Mucosa of stomach (tissue), 1 donor: Measurements from ENCODE around the gene NCKAP5.

ENCODE experiments used
- H3K27me3 ChIP-seq: one replicate; pipeline ENCODE4 v1.7.0; 2013; ENCODE audit warnings: mild to moderate bottlenecking, low read length; ENCODE audit not compliant: control insufficient read depth, insufficient read depth
- H3K36me3 ChIP-seq: one replicate; pipeline ENCODE4 v1.7.0; 2013; ENCODE audit warnings: low read length; ENCODE audit not compliant: control insufficient read depth, insufficient read depth
- H3K4me1 ChIP-seq: one replicate; pipeline ENCODE4 v1.7.0; 2013; ENCODE audit warnings: mild to moderate bottlenecking, low read length; ENCODE audit not compliant: control insufficient read depth, insufficient read depth
- H3K4me3 ChIP-seq: one replicate; pipeline ENCODE4 v1.7.0; 2013; ENCODE audit warnings: low read length
- H3K9ac ChIP-seq: one replicate; pipeline ENCODE4 v1.7.0; 2013; ENCODE audit warnings: mild to moderate bottlenecking, low read length, moderate library complexity
- H3K9me3 ChIP-seq: one replicate; pipeline ENCODE4 v1.7.0; 2013; ENCODE audit warnings: mild to moderate bottlenecking, low read length, moderate library complexity; ENCODE audit not compliant: control insufficient read depth
- donor health status: Pancreatic carcinoma.

Gene NCKAP5

DNA sequence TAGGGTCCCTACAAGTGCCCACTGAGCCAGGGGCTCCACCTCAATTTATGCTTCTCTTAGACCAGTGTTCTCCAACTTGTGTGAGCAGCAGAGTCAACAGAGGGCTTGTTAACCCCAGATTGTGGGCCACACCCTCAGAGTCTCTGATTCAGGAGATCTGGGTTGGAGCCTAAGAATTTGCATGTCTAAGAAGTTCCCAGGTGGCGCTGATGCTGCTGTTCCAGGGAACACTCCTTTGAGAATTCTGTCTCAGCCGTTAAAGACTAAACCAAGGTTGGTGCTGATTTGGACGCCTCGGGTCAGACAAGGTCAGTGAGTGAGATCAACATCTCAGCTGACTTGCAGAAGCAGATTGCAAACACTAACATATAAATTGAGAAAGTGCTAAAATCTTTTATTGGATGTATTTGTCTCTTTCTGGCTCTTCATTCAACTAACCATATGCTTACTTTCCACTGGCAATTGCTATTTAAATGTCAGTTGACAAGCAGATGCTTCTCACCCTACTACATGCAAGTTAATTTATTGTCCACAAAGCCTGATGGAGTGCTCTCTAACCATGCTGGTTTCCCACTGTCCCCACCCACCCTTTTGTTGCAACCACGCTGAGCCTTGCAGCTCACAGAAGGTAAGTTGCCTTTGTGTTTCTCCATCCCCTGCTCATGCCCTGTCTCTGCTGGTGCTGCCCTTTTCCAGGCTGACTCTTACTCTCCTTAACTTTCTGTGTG is 929.8 kb downstream of the NCKAP5 start:
- H3K36me3 ChIP-seq, result no peaks in the 10 kb centered on the region
- no peak overlapping the region for H3K9ac ChIP-seq
- no peaks in the 10 kb centered on the region for H3K9me3 ChIP-seq

DNA sequence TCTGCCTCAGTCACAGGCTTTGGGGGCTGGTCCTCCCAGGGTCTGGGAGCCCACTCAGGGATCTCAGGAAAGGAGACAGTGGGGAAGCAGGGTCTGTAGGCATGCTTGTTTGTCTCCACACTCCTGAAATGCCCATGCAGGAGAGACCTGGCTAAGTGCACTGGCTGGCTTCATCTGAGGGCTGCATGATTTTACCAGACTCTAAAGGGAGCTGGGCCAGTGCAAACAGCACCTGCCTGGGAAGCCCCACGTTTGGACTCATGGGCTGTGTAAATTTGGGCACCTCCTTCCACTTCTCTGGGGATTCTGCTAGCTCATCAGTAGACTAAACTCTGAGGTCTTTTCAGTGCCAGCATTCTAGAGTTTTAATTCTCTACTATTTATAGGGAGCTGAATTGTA is 931.9 kb downstream of the NCKAP5 start:
- Histone ChIP-seq H3K9me3 (no peaks in the 10 kb centered on the region), H3K9ac (no peak overlapping the region), H3K4me1 (peaks cover 10% of the 10 kb centered on the region), H3K36me3 (no peaks in the 10 kb centered on the region), H3K4me3 (no peak overlapping the region), H3K27me3 (no peaks in the 10 kb centered on the region)

More for the DNA sequence above, 929.8 kb downstream of the NCKAP5 start:
- no peak overlapping the region for H3K4me3 ChIP-seq
- H3K4me1 ChIP-seq, result peaks cover 3% of the 10 kb centered on the region
- H3K27me3 ChIP-seq, result no peaks in the 10 kb centered on the region

DNA sequence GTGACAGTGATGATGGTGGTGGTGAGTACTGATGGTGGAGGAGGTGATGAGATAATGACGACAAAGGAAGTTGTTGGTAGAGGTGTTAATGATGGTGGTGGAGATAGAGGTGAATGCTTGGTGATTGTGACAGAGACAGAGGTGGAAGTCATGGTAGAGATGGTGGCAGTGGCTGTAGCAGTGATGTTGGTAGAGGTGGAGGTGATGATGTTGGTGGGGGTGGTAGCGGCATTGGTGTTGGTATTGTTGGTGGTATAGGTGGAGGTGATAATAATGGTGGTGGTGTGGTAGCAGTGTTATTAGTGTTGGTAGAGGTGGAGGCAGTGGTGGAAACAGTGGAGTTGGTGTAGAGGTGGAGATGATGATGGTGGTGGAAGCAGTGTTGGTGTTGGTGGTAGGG is 934.6 kb downstream of the NCKAP5 start:
- Histone ChIP-seq H3K27me3 (no peaks in the 10 kb centered on the region), H3K4me1 (peaks cover 10% of the 10 kb centered on the region), H3K36me3 (no peaks in the 10 kb centered on the region), H3K9me3 (no peaks in the 10 kb centered on the region), H3K4me3 (no peak overlapping the region), H3K9ac (no peak overlapping the region)

DNA sequence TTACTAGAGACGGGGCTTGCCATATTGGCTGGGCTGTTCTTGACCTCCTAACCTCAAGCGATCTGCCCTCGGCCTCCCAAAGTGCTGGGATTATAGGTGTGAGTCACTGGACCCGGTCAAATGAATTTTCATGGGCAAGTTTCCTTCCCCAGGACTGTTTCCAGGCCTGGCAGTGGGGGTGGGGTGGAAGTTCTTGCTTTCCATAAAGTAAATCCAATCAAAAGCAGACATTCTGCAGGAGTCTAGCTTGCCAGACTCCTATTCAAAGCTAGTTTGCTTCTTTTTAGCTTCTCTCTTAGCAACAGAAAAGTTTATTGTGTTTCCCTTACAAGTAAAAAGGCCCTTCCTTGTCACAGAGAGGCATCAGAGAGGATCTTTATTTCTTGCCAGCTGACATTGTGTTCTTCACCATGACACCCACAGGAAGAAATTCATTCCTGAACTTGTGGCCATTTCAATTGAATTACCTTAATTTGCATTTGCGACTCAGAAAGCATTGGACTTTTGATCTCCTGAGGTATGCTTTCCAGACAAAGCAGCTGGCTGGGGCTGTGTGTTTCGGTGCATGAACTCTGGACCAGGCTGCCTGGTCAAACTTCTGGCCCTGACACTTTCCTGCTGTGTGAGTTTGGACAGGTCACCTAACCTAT is 936.1 kb downstream of the NCKAP5 start:
- Histone ChIP-seq H3K4me1 (peaks cover 7% of the 10 kb centered on the region), H3K27me3 (no peaks in the 10 kb centered on the region), H3K4me3 (no peak overlapping the region), H3K9ac (no peak overlapping the region), H3K36me3 (no peaks in the 10 kb centered on the region), H3K9me3 (no peaks in the 10 kb centered on the region)

DNA sequence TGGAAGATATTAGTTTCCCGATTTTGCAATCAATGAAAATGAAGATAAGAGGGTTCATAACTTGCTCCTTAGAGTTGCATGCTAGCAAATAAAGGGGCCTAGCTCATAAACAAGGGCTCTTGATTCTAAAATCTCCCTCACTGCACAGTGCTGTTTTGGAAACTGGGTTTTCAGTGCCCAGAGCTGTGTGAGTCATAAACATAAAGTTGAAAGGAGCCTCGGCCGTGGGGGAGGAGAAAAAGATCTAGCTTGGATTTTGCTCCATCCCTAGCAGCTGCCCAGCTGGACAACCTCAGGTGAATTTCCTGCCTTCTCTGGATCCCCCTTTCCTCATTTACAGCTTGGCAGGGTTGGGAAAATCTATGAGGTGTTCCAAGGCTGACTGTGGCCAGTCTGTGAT is 940.7 kb downstream of the NCKAP5 start:
- no peak overlapping the region for H3K4me3 ChIP-seq
- H3K9ac ChIP-seq, result no peak overlapping the region
- no peaks in the 10 kb centered on the region for H3K27me3 ChIP-seq
- no peaks in the 10 kb centered on the region for H3K9me3 ChIP-seq
- no peaks in the 10 kb centered on the region for H3K36me3 ChIP-seq
- H3K4me1 ChIP-seq, result peaks cover 16% of the 10 kb centered on the region

DNA sequence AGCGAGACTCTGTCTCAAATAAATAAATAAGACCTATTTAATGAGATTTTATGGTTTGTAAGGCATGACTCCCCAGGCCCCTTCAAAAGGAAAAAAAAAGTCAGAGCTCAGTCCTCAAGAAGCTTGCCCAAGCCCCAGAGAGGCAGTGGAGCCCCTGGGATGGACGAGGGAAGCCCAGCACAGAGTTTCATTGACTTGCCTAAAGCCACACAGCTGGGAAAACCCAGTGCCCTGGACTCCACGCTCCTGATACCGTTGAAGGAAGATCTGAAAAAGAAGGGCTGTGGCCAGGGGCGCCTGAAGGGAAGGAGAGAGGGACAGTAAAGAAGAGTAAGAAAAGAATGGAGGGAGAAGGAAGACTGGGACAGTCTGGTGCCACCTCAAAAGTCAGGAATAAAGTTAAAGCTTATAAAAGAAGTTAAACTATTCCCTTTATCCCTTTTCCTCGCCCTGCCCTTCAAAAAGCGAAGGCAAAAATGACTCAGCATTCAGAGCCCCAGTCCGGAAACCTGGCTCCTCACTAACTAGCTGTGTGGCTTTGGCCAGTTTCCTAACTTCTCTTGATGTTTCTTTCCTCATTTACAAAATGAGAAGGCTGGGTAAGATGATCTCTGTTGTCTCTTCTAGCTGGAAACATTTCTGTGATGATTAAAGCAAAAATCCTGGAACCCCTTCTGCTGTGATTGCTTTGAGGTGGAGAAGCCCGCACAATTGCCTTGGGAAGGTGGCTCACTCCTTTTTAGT is 945.0 kb downstream of the NCKAP5 start:
- Histone ChIP-seq H3K27me3 (no peaks in the 10 kb centered on the region), H3K36me3 (no peaks in the 10 kb centered on the region), H3K9me3 (no peaks in the 10 kb centered on the region), H3K4me1 (peaks cover 17% of the 10 kb centered on the region), H3K4me3 (no peak overlapping the region), H3K9ac (no peak overlapping the region)
